GM18519 (cell line): ENCODE measurements around the gene RAB31.

ENCODE experiments used
- ATAC-seq: cut with Tn5 transposase; IDR thresholded peaks from one replicate; pipeline ENCODE4 v1.9.1; 2021; ENCODE audit warnings: mild to moderate bottlenecking, moderate library complexity; ENCODE audit not compliant: unreplicated experiment, low FRiP score

The RAB31 gene

GRCh38 chr18:9779630-9780029 lies 71.5 kb downstream of the RAB31 start:
- ATAC-seq, result no peak

- no peak for ATAC-seq
Measured at GRCh38 chr18:9782073-9782857, 74.2 kb downstream of the RAB31 start.

GRCh38 chr18:9786631-9787030 lies 78.5 kb downstream of the RAB31 start:
- ATAC-seq, result no peak

GRCh38 chr18:9787036-9787435 lies 78.9 kb downstream of the RAB31 start:
- no peak for ATAC-seq

GRCh38 chr18:9787712-9788111 lies 79.6 kb downstream of the RAB31 start:
- ATAC-seq, result no peak

GRCh38 chr18:9788140-9788539 lies 80.0 kb downstream of the RAB31 start:
- no peak for ATAC-seq

- ATAC-seq, result no peak
Measured at GRCh38 chr18:9788860-9789259, 80.8 kb downstream of the RAB31 start.

GRCh38 chr18:9790261-9790660 lies 82.2 kb downstream of the RAB31 start:
- ATAC-seq, result no peak

- ATAC-seq, result no peak
Measured at GRCh38 chr18:9791991-9792390, 83.9 kb downstream of the RAB31 start.

- ATAC-seq, result no peak
Measured at GRCh38 chr18:9792565-9793245, 84.6 kb downstream of the RAB31 start.

- no peak for ATAC-seq
Measured at GRCh38 chr18:9796011-9796410, 87.9 kb downstream of the RAB31 start.

- ATAC-seq, result no peak
Measured at GRCh38 chr18:9796935-9797549, 88.9 kb downstream of the RAB31 start.

GRCh38 chr18:9802175-9803062 lies 94.3 kb downstream of the RAB31 start:
- no peak for ATAC-seq

GRCh38 chr18:9803063-9803697 lies 95.1 kb downstream of the RAB31 start:
- ATAC-seq, result no peak

GRCh38 chr18:9803698-9804516 lies 95.8 kb downstream of the RAB31 start:
- no peak for ATAC-seq

- no peak for ATAC-seq
Measured at GRCh38 chr18:9804517-9805104, 96.5 kb downstream of the RAB31 start.

- no peak for ATAC-seq
Measured at GRCh38 chr18:9806905-9807304, 98.8 kb downstream of the RAB31 start.

GRCh38 chr18:9808295-9809241 lies 100.5 kb downstream of the RAB31 start:
- ATAC-seq, result no peak
